Measurements from ENCODE around the gene SERPINB6. TPM values are rescaled to one million over a fixed set of nuclear protein-coding genes. Genes with fewer than 3 reads are reported as not detected.

The SERPINB6 gene
- total RNA-seq, 1 experiment from 2014 or later: 60.9 TPM

GRCh38 chr6:2959909-2960719, 11.3 kb downstream of the SERPINB6 start:
- Mint-ChIP-seq H3K27me3 (ENCODE audit: unreplicated experiment) (no peaks in the 10 kb centered on the region), H3K4me3 (ENCODE audit: low read depth, unreplicated experiment) (no peak overlapping the region), H3K27ac (ENCODE audit: unreplicated experiment) (no peak overlapping the region), H3K36me3 (ENCODE audit: insufficient read depth, unreplicated experiment) (no peaks in the 10 kb centered on the region), H3K4me1 (ENCODE audit: low read depth, unreplicated experiment) (peaks cover 22% of the 10 kb centered on the region), H3K9me3 (ENCODE audit: low read depth, unreplicated experiment) (no peaks in the 10 kb centered on the region)
- no peak for TF ChIP-seq CTCF (IDR thresholded peaks at IDR 0.05; ENCODE audit: unreplicated experiment)
- CTCF ChIA-PET: interaction anchor here (1.1 kb wide), 1 partner anchor 29 kb away, joined by 4 read pairs; no protein-coding TSS in a partner anchor
- BruUV-seq (replicated peaks): no TSS peak
- DNase-seq: peak; percentile 20
- intact Hi-C loops (cut with micrococcal nuclease; ENCODE audit: unreplicated experiment): no loop called here

GRCh38 chr6:2958776-2959175, 12.6 kb downstream of the SERPINB6 start:
- intact Hi-C loops (cut with micrococcal nuclease; ENCODE audit: unreplicated experiment): no loop called here
- H3K27me3 Mint-ChIP-seq (ENCODE audit: unreplicated experiment): no peaks in the 10 kb centered on the region
- no peak for TF ChIP-seq CTCF (IDR thresholded peaks at IDR 0.05; ENCODE audit: unreplicated experiment)
- H3K27ac Mint-ChIP-seq (ENCODE audit: unreplicated experiment): no peak overlapping the region
- CTCF ChIA-PET: no interaction called here
- no peak for DNase-seq
- H3K4me1 Mint-ChIP-seq (ENCODE audit: low read depth, unreplicated experiment): peaks cover 22% of the 10 kb centered on the region
- no peaks in the 10 kb centered on the region for H3K36me3 Mint-ChIP-seq (ENCODE audit: insufficient read depth, unreplicated experiment)
- no TSS peak for BruUV-seq (replicated peaks)
- H3K4me3 Mint-ChIP-seq (ENCODE audit: low read depth, unreplicated experiment): no peak overlapping the region
- H3K9me3 Mint-ChIP-seq (ENCODE audit: low read depth, unreplicated experiment): no peaks in the 10 kb centered on the region

- intact Hi-C loops (cut with micrococcal nuclease; ENCODE audit: unreplicated experiment): no loop called here
- no TSS peak for BruUV-seq (replicated peaks)
- no peak overlapping the region for H3K27ac Mint-ChIP-seq (ENCODE audit: unreplicated experiment)
- no peaks in the 10 kb centered on the region for H3K36me3 Mint-ChIP-seq (ENCODE audit: insufficient read depth, unreplicated experiment)
- no peak for DNase-seq
- no peak for TF ChIP-seq CTCF (IDR thresholded peaks at IDR 0.05; ENCODE audit: unreplicated experiment)
- H3K27me3 Mint-ChIP-seq (ENCODE audit: unreplicated experiment): no peaks in the 10 kb centered on the region
- H3K9me3 Mint-ChIP-seq (ENCODE audit: low read depth, unreplicated experiment): no peaks in the 10 kb centered on the region
- H3K4me1 Mint-ChIP-seq (ENCODE audit: low read depth, unreplicated experiment): peaks cover 22% of the 10 kb centered on the region
- CTCF ChIA-PET: interaction anchor here (0.7 kb wide), 1 partner anchor 30 kb away, joined by 3 read pairs; no protein-coding TSS in a partner anchor
- no peak overlapping the region for H3K4me3 Mint-ChIP-seq (ENCODE audit: low read depth, unreplicated experiment)
Observed at GRCh38 chr6:2958331-2958711, 13.0 kb downstream of the SERPINB6 start.

GRCh38 chr6:2957696-2958330, 13.6 kb downstream of the SERPINB6 start:
- H3K4me3 Mint-ChIP-seq (ENCODE audit: low read depth, unreplicated experiment): no peak overlapping the region
- H3K27me3 Mint-ChIP-seq (ENCODE audit: unreplicated experiment): no peaks in the 10 kb centered on the region
- CTCF ChIA-PET: interaction anchor here (0.7 kb wide), 1 partner anchor 30 kb away, joined by 3 read pairs; no protein-coding TSS in a partner anchor
- peaks cover 22% of the 10 kb centered on the region for H3K4me1 Mint-ChIP-seq (ENCODE audit: low read depth, unreplicated experiment)
- TF ChIP-seq CTCF (IDR thresholded peaks at IDR 0.05; ENCODE audit: unreplicated experiment): no peak
- no peaks in the 10 kb centered on the region for H3K9me3 Mint-ChIP-seq (ENCODE audit: low read depth, unreplicated experiment)
- H3K27ac Mint-ChIP-seq (ENCODE audit: unreplicated experiment): no peak overlapping the region
- intact Hi-C loops (cut with micrococcal nuclease; ENCODE audit: unreplicated experiment): no loop called here
- no peaks in the 10 kb centered on the region for H3K36me3 Mint-ChIP-seq (ENCODE audit: insufficient read depth, unreplicated experiment)
- no peak for DNase-seq
- BruUV-seq (replicated peaks): no TSS peak
